Inferior parietal cortex (tissue), 1 donor: Measurements from ENCODE around the gene UBE2L3.
"Not testable (repeated sequence)": the region's sequence is repeated elsewhere in the genome, so short reads cannot be mapped to it uniquely, and the experiment has no call there.

Source experiments
- DNase-seq: peaks from one replicate; pipeline ENCODE4 v3.0.0-alpha.2; 2016; ENCODE audit errors: extremely low spot score

Gene UBE2L3

GRCh38 chr22:21567456-21568346, at the start of gene UBE2L3:
TSS of gene UBE2L3 (plus strand) at chr22:21567714. CDS start at chr22:21567745, 31 bp downstream.
- DNase-seq: peak; percentile 89

GRCh38 chr22:21526705-21527500, 40.6 kb upstream of the UBE2L3 start:
- DNase-seq: not testable (repeated sequence)

GRCh38 chr22:21531525-21531924, 36.0 kb upstream of the UBE2L3 start:
- not testable (repeated sequence) for DNase-seq

- not testable (repeated sequence) for DNase-seq
These were observed 34.5 kb upstream of the UBE2L3 start for GRCh38 chr22:21532863-21533648.

GRCh38 chr22:21539862-21540261, 27.7 kb upstream of the UBE2L3 start:
- DNase-seq: not testable (repeated sequence)

GRCh38 chr22:21544432-21545322, 22.8 kb upstream of the UBE2L3 start:
- DNase-seq: not testable (repeated sequence)

- DNase-seq: not testable (repeated sequence)
These were observed 18.0 kb upstream of the UBE2L3 start for GRCh38 chr22:21549558-21549957.

GRCh38 chr22:21550008-21550677, 17.4 kb upstream of the UBE2L3 start:
- not testable (repeated sequence) for DNase-seq

- not testable (repeated sequence) for DNase-seq
These were observed 16.9 kb upstream of the UBE2L3 start for GRCh38 chr22:21550678-21551047.

GRCh38 chr22:21551361-21551760, 16.2 kb upstream of the UBE2L3 start, which contains the start of gene RIMBP3C:
TSS of gene RIMBP3C (minus strand) at chr22:21551461. CDS start at chr22:21550976, 485 bp downstream.
- not testable (repeated sequence) for DNase-seq

- DNase-seq: not testable (repeated sequence)
These were observed 8.0 kb upstream of the UBE2L3 start for GRCh38 chr22:21559345-21560125.

GRCh38 chr22:21560657-21561056, 6.9 kb upstream of the UBE2L3 start:
- not testable (repeated sequence) for DNase-seq

GRCh38 chr22:21563912-21564311, 3.6 kb upstream of the UBE2L3 start:
- DNase-seq: no peak

GRCh38 chr22:21564411-21564810, 3.1 kb upstream of the UBE2L3 start:
- no peak for DNase-seq

GRCh38 chr22:21568347-21569075, 997 bp downstream of the UBE2L3 start:
- no peak for DNase-seq

GRCh38 chr22:21569076-21569427, 1.5 kb downstream of the UBE2L3 start:
- DNase-seq: not testable (repeated sequence)

GRCh38 chr22:21569459-21570170, 2.1 kb downstream of the UBE2L3 start:
- DNase-seq: no peak

- no peak for DNase-seq
These were observed 2.9 kb downstream of the UBE2L3 start for GRCh38 chr22:21570398-21570797.
